HG02763 (cell line): ENCODE data around the gene ZMIZ1.

ENCODE experiments used
- ATAC-seq: cut with Tn5 transposase; IDR thresholded peaks from one replicate; pipeline ENCODE4 v1.9.1; 2021; ENCODE audit warnings: mild to moderate bottlenecking, moderate library complexity; ENCODE audit not compliant: unreplicated experiment

ZMIZ1 gene

GRCh38 chr10:79135790-79136189 lies 67.0 kb downstream of the ZMIZ1 start:
- no peak for ATAC-seq

- no peak for ATAC-seq
Measured at GRCh38 chr10:79136236-79137005, 67.7 kb downstream of the ZMIZ1 start.

- ATAC-seq: peak; percentile 37
Measured at GRCh38 chr10:79137300-79137756, 68.6 kb downstream of the ZMIZ1 start.

GRCh38 chr10:79137826-79138225 lies 69.1 kb downstream of the ZMIZ1 start:
- peak; percentile 72 for ATAC-seq

- ATAC-seq: no peak
Measured at GRCh38 chr10:79138449-79139123, 69.8 kb downstream of the ZMIZ1 start.

- ATAC-seq: no peak
Measured at GRCh38 chr10:79139124-79139835, 70.5 kb downstream of the ZMIZ1 start.

GRCh38 chr10:79140085-79140793 lies 71.5 kb downstream of the ZMIZ1 start:
- no peak for ATAC-seq

GRCh38 chr10:79140855-79141254 lies 72.1 kb downstream of the ZMIZ1 start:
- ATAC-seq: no peak

- ATAC-seq: no peak
Measured at GRCh38 chr10:79142064-79142491, 73.3 kb downstream of the ZMIZ1 start.

GRCh38 chr10:79142522-79143309 lies 74.0 kb downstream of the ZMIZ1 start:
- ATAC-seq: no peak

- no peak for ATAC-seq
Measured at GRCh38 chr10:79143879-79144278, 75.1 kb downstream of the ZMIZ1 start.

GRCh38 chr10:79144351-79145173 lies 75.8 kb downstream of the ZMIZ1 start:
- no peak for ATAC-seq

- no peak for ATAC-seq
Measured at GRCh38 chr10:79145174-79145483, 76.4 kb downstream of the ZMIZ1 start.

- ATAC-seq: no peak
Measured at GRCh38 chr10:79145517-79146470, 77.0 kb downstream of the ZMIZ1 start.

GRCh38 chr10:79146611-79147130 lies 77.9 kb downstream of the ZMIZ1 start:
- no peak for ATAC-seq

GRCh38 chr10:79147306-79147705 lies 78.5 kb downstream of the ZMIZ1 start:
- ATAC-seq: no peak

- ATAC-seq: no peak
Measured at GRCh38 chr10:79147796-79148451, 79.2 kb downstream of the ZMIZ1 start.
